ENCODE data around the gene DIP2C.

DNA sequence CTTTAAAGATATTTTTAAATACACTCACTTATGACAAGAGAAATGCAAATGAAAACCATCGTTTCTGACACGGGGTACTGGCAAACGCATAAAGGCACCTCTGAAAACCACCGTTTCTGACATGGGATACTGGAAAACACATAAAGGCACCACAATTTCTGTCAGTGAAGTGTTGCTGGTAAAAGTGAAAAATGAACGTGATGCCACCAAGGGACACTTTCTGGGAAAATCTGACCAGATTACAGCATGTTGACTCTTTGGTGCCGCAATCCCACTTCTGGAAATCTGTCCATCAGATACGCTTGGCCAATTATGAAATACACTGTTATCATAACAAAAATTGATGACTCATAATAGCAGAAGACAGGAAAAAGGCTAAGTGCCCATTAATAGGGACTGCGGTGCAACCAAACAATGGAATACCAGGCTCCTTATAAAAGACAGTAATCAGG, 422.5 kb downstream of the DIP2C start:
- TF ChIP-seq, protein P1, sequence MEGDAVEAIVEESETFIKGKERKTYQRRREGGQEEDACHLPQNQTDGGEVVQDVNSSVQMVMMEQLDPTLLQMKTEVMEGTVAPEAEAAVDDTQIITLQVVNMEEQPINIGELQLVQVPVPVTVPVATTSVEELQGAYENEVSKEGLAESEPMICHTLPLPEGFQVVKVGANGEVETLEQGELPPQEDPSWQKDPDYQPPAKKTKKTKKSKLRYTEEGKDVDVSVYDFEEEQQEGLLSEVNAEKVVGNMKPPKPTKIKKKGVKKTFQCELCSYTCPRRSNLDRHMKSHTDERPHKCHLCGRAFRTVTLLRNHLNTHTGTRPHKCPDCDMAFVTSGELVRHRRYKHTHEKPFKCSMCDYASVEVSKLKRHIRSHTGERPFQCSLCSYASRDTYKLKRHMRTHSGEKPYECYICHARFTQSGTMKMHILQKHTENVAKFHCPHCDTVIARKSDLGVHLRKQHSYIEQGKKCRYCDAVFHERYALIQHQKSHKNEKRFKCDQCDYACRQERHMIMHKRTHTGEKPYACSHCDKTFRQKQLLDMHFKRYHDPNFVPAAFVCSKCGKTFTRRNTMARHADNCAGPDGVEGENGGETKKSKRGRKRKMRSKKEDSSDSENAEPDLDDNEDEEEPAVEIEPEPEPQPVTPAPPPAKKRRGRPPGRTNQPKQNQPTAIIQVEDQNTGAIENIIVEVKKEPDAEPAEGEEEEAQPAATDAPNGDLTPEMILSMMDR (conservative IDR thresholded peaks at IDR 0.05), result no peak
- TF ChIP-seq ZFX (IDR thresholded peaks at IDR 0.05), result no peak
